Measurements from ENCODE around the gene CAB39L. TPM values are rescaled to one million over a fixed set of nuclear protein-coding genes. Genes with fewer than 3 reads are reported as not detected.

The CAB39L gene
- total RNA-seq, 1 donor from 2014 or later: 19.3 TPM

DNA sequence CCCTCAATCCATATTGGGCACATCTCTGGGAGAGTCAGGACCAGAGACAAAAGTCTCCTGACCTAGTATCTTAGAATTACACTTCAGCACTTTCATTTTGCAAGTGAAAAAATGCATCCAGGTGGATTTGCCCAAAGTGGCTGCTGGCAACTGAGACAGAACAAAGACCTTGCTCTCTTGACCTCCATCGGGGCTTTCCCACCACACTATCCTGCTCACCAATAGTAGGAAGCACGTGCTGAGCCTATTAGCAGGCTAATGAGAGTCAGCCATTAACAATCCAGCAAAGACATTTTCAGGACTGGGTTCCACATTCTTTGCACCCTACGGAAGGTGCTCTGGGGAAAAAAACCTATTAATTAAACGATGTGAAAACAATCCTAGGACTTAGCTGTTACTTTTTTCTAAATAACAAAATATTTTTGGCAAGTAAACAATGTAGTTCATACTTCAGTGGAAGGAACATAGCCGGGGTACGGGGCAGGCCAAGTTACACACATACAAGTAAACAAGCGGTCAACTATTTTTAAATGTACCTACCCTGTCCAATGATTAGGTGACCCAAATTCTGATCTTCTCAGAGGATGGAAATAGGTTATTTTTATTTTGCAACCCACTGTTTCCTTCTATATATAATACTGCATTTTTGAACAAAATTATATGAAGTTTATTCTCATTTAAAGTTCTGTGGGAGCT is 117.5 kb downstream of the CAB39L start:
- ATAC-seq (ENCODE audit: poor library complexity) (peak; percentile 50), DNase-seq (no peak)
- intact Hi-C loops (cut with DNase I): no loop called here

DNA sequence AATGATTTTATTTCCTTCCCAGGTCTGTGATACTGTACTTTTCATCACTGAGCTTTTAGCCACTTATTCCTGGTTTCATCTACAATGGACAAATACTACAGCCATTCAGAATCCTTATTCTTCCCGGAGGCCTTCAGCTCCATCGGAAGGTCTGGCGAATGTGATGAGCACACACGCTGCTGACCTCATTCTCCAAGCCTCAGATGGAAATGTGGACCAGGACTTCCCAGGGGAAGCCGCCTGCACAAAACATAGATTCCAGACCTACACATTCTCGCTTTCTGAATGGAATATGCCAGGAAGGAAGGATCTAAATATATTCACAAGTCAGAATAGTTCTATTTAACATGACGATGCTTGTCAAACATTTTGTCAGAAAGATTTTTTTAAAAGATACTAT is 120.5 kb downstream of the CAB39L start:
- intact Hi-C loops (cut with DNase I): no loop called here
- DNase-seq (no peak), ATAC-seq (ENCODE audit: poor library complexity) (no peak)

DNA sequence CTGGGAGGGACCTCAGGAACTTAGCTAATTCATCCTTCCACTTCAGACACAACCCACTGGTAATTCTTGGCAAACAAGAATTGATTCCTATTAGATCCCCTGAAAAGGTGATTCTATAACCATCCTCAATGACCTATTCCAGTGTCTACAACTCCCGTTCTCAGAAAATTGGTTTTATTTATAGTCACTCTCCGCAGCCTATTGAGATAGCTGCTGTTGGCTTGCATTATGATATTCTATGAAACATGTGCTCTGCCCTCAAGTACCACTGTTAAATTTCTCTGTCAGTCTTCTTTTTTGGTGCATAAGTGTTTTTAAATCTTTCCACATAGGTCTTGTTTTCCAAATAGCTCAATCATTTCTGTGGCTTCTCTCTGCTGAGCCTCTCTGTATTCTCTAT is 121.2 kb downstream of the CAB39L start:
- ATAC-seq (ENCODE audit: poor library complexity): peak; percentile 58
- intact Hi-C loops (cut with DNase I): no loop called here
- DNase-seq: no peak

DNA sequence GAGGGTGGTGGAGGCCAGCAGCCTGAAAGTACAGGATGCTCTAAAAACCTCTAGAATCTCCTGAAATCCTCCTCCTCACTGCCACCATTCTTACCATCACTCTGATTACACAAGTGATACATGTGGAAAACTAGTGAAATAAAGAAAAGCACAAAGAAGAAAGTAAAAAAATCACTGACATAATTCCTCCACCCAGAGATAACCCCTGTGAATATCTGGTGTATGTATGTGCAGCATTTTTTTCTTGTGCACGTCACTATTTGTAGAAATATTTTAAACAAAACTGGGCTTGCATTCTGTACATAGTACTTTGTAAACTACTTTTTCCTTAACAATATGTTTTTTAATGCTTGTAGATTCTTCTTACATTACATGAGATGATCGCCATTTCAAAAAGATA is 122.9 kb downstream of the CAB39L start:
- intact Hi-C loops (cut with DNase I): no loop called here
- no peak for DNase-seq

DNA sequence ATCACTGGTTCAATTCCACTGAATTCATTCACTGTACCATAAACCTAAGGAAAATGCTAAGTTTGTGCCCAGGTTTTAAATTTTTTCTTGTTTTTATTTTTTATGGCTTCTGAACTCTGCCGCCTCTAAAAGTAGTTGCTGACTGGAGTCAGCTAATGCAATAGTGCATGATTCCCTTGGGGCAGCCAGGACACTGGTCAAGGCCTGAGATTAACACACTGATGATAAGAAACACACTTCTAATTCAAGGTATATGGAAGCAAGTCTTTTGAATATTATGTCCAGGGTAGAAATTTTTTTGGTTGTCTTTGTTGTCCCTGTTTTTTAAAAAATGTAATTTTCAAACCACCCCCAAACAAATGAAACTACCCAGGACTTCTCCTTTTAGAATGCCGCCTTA is 123.9 kb downstream of the CAB39L start:
- ATAC-seq (ENCODE audit: poor library complexity) (peak; percentile 54), DNase-seq (no peak)
- intact Hi-C loops (cut with DNase I): no loop called here

More for the DNA sequence above, 122.9 kb downstream of the CAB39L start:
- no peak for ATAC-seq (ENCODE audit: poor library complexity)

DNA sequence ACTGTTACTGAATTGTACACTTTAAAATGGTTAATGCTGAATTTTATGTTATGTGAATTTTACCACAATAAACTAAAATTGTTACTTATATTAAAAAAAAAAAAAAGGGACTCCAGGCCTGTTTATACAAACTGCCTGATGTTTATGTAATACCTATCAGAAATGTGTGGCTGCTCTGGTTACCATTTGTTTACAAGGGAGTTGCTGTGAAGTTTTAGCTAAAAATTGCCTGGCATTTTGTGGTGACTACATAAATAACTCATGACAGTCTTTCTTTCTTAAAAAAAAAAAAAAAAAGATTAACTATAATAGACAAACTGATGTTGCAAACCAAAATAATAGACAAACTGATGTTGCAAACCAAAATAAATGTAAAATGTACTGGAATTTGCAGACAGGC is 124.3 kb downstream of the CAB39L start:
- DNase-seq (no peak), ATAC-seq (ENCODE audit: poor library complexity) (no peak)
- intact Hi-C loops (cut with DNase I): no loop called here

DNA sequence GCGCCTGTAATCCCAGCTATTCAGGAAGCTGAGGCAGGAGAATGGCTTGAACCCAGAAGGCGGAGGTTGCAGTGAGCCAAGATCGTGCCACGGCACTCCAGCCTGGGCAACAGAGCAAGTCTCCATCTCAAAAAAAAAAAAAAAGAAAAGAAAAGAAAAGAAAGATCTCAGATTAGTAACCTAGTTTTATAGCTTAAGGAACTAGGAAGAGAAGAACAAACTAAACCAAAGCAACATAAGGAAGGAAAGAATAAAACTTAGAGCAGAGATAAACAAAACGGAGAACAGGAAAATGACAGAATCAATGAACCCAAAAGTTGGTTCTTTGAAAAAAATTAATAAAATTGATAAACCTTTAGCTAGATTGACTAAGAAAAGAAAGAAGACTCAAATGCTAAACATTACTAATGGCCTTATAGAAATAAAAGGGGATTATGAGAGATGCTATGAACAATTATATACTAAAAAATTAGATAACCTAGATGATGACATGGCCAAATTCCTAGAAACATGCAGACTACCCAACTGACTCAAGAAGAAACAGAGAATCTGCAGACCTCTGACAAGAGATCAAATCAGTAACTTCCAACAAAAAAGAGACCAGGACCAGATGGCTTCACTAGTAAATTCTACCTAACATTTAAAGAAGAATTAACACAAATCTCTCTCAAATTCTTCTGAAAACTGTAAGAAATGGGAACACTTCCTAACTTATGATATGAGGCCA is 127.9 kb downstream of the CAB39L start:
- no peak for DNase-seq
- intact Hi-C loops (cut with DNase I): no loop called here
- no peak for ATAC-seq (ENCODE audit: poor library complexity)

DNA sequence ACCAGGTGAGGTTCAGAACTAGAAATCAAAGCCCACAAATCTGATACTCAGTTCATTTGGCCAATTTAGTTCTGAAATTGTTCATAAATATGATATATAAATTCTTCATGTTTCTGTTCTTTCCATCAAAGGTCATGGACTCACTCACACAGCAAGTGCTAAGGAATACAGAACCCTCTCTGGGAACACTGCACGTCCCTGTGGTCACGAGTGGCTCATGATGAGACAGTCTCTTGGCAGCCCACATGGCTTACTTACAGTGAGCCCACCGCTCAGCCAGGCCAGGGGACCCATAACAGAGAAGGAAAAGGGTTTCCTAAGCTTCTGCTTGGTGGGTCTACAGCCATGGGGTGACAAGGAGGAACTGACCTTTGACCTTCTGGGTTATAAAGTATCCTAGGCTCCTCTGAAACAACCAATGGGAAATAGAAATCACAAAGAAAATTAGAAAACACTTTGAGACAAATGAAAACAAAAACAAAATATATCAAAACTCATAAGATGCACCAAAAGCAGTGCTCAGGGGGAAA is 128.8 kb downstream of the CAB39L start:
- DNase-seq: no peak
- ATAC-seq (ENCODE audit: poor library complexity): no peak
- intact Hi-C loops (cut with DNase I): no loop called here

DNA sequence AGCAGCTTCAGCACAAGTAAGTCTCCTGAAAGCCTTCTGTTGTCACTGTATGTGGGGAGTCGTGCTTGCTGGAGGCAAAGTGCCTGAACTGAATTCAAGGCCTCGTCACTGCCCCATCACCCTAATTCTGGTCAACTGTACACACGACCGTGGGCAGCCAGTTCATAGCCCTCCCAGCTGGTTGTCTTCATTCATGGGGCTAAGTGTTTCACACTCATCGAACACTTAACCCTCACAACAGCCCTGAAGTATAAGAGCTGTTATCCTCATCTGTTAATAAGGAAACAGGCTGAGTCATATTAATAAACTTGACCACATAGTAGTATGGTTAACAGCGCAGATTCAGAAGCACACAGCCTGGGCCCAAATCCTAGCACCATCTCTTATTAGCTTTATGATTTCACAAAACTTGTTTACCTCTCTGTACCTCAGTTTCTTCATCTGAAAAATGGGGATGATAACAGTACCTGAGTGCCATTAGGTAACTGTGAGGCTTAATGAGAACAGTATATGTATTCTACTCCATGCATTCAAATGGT is 129.5 kb downstream of the CAB39L start:
- intact Hi-C loops (cut with DNase I): no loop called here
- peak; percentile 23 for ATAC-seq (ENCODE audit: poor library complexity)
- no peak for DNase-seq

DNA sequence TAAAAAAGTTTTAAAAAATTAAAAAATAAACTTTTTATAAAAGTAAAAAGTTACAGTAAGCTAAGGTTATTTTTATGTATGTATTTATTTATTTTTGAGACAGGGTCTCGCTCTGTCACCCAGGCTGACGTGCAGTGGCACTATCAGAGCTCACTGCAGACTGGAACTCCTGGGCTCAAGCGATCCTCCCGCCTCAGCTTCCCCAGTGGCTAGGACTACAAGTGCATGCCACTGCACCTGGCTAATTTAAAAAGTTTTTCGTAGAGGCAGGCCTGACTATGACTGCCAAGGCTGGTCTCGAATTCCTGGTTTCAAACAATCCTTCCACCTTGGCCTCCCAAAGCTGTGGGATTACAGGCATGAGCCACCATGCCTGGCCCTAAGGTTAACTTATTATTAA is 132.0 kb downstream of the CAB39L start:
- intact Hi-C loops (cut with DNase I): no loop called here
- no peak for DNase-seq
- ATAC-seq (ENCODE audit: poor library complexity): no peak

DNA sequence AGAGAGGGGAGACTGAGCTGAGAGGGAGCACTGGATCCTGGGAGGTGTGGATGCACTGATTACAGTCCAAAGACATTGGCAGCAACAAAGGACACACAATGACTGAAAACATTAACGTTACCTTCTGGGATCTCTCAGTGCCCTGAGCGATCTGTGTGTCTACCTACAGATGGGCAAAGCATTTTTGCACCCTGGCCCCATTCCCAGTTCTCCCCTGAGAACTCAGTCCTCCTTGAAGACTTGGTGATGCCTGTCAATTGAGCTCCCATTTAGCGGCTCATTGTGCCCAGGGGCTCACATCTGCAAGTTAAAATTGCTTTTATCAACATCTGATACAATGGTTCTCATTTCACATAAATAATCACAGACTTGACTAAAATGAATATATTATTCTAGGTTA is 133.6 kb downstream of the CAB39L start:
- intact Hi-C loops (cut with DNase I): no loop called here
- no peak for DNase-seq

DNA sequence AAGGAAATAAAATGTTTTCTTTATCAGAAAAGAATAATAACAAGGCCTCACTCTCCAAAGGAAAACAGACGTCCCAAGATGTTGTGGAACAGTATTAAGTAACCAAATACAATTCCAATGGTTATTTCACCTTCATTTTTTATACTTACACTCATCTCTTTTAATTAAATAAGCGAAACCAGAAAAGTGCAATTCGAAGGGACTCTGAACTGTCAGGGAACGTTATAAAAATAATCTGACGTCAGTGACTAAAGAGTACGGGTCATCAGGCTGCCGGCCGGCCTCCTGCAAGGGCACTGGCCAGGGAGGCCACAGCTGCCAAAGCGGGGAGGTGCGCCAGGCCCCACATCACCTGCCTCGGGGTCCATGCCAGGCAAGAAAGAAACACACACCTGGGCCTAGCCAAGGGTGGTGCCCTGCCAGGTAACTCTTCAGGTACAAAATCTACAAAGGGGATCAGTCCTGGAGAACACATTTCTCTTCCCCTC is 134.9 kb downstream of the CAB39L start:
- DNase-seq: peak; percentile 61
- peak; percentile 35 for ATAC-seq (ENCODE audit: poor library complexity)
- intact Hi-C loops (cut with DNase I): loop anchor here (5.0 kb wide), 1 partner anchor 133 kb away; the partner anchor contains the start of genes CAB39L and SETDB2

More for the DNA sequence above, 133.6 kb downstream of the CAB39L start:
- no peak for ATAC-seq (ENCODE audit: poor library complexity)

DNA sequence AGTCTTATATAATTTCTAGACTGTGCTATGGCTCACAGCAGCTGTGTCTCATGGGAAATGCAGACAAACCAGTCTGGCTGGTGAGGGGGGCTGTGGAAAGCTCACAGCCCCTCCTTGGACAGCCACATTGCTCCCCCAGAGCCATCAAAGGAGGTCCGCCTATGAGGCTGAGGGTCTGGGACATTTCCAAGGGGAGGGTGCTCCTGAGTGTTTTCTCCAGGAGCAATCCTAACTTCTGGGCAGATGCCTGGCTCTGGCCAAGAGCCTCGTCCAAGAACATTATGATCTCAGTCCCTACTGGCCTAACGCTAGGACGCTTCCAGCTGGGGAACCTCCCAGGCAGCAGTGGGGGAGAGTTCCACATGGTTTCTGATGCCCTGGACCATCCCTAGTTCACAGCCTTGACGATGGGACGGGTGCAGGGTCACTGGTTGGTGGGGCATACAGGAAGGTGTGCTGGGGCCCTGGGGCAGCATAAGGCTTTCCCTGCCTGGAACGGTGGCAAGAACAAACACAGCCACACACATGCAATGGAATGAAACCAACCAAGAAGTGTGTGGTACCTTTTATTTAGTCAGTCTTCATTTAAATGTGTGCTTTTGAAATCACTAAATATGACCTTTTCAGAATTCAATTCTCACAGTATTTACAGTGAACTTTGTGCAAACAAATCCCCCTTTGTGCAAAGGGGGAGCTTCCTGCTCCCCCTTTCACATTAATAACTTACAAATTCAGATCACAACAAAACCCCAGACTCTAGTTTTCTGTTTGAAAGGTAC is 135.6 kb downstream of the CAB39L start:
- DNase-seq: peak; percentile 91
- intact Hi-C loops (cut with DNase I): loop anchor here (5.0 kb wide), 1 partner anchor 134 kb away; the partner anchor contains the start of genes CAB39L and SETDB2

DNA sequence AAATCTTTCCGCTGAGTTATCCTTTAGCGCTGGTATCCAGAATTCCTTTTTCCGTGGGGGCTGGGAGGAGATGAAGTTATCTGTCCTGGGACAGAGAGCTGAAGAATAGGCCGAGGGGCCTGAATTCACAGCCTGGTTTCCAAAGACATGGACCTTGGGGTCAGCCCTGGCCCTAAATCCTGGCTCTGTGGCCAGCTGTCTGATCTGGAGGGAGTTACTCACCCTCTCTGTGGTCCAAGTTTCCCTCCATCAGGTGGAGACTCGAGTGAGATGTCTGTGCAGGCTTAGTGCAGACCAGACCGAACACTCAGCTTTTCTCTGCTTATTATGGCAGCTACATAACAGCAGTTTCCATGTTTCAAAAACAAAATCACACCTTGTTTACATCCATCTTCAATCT is 136.5 kb downstream of the CAB39L start:
- intact Hi-C loops (cut with DNase I): loop anchor here (5.0 kb wide), 1 partner anchor 135 kb away; the partner anchor contains the start of genes CAB39L and SETDB2
- DNase-seq: peak; percentile 68

More for the DNA sequence above, 135.6 kb downstream of the CAB39L start:
- ATAC-seq (ENCODE audit: poor library complexity): peak; percentile 92

DNA sequence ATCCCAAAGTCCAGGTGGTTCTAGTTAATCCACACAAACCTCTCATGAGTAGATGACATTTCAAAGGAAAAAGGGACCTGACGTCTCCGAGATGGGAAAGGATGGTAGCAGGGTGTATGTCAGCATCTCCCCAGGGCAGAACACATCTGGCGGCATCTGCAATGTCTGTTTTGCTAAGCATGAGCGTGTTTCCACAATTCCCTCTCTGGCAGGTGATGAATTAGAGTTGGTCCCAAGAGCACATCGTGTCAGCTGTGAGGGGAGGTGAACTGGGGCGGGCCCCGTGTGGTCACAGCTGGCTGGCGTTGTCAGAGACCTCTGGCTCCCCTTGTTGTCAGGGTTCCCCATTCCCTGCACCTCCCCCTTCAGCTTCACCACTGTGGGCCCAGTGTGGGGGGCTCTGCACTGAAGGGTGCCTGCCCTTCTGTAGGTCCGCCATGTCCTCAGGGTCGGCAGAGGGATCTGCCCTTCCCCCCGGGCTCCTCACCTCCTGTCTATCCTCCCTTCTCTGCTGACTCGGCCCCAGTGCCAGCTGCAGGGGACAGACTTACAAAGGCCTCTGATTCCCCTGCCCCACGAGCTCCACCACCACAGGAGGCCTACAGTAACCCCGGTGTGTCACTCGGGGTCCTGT is 138.0 kb downstream of the CAB39L start:
- intact Hi-C loops (cut with DNase I): loop anchor here (5.0 kb wide), 1 partner anchor 136 kb away; the partner anchor contains the start of genes CAB39L and SETDB2
- ATAC-seq (ENCODE audit: poor library complexity): no peak
- DNase-seq: no peak

More for the DNA sequence above, 136.5 kb downstream of the CAB39L start:
- peak; percentile 57 for ATAC-seq (ENCODE audit: poor library complexity)

DNA sequence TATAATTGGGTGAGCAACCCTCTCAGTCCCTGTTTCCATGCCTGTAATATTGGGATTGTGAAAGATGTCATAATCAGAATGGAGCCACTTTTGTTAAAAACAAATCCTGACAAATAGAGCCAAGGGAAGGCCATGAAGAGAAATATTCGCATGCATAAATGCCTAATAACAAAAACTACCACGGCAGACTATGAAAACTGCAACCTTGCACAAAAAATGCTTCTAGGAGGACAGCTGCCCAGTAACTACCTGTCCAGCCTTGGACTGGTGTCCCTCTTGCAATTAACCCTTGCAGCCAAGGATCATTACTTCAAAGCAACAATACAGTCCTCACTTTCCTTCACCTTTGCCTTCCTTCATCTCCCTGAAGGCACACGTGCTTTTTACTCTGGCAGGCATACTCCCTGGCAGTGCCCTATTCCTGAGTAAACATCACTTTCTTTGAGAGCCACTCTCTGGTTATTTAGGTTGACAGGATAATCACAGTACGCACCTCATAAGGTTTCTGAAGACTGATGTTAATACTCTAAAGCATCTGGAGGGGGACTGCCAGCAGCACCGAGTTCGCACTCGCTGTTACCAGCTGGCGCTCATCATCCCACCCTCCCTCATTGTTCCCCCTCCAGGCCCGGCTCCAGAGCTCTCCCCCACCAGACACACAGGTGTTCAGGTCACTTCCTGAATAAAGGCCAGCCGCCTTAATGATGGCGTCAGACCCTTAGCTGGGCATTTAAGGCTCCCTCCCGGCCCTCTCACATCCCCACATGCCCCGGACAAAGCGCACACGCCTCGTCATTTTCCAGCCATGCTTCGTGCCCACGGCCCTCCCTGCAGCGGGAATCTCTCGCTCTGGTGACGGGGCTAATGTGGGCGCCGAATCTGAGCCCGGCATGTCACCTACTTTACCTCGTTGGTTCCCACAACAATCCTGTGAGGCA is 138.8 kb downstream of the CAB39L start:
- intact Hi-C loops (cut with DNase I): loop anchor here (5.0 kb wide), 1 partner anchor 137 kb away; the partner anchor contains the start of genes CAB39L and SETDB2
- ATAC-seq (ENCODE audit: poor library complexity) (no peak), DNase-seq (no peak)

DNA sequence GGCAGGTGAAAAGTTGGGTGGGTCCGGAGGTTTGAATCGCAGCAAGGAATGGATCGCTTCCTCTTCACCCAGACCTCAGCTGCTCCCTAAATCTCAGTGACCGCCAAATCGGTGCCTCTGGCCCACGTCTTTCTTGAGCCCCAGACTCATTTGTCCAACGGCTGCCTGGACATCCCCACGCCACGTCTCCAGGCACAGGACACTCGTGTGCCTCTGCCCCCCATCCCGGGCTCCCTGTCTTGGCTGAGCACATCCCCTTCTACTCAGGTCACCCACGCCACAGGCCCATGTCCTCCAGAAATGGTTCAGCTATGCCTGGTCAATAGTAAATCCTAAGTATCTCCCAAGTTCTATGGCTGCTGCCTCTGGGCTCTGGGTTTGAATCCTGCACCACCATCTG is 139.5 kb downstream of the CAB39L start:
- ATAC-seq (ENCODE audit: poor library complexity): no peak
- no peak for DNase-seq

More for the DNA sequence above, 139.5 kb downstream of the CAB39L start:
- intact Hi-C loops (cut with DNase I): no loop called here
